D721Med (cell line): Measurements from ENCODE around the gene TDRD7.

Experiments
- DNase-seq: peaks from one replicate; pipeline ENCODE4 v3.0.0; 2011; ENCODE audit warnings: low spot score; ENCODE audit not compliant: insufficient read length
- FAIRE-seq: peaks from 2 replicates; lab custom pipeline; 2011; peaks lifted over from hg19 to GRCh38; lab: Jason Lieb, UNC
- CTCF ChIP-seq: IDR thresholded peaks from 2 replicates; pipeline ENCODE4 v1.5.1; 2012; ENCODE audit warnings: mild to moderate bottlenecking, control low read depth; ENCODE audit not compliant: insufficient read depth; ENCODE audit errors: missing control alignments

TDRD7 gene

GRCh38 chr9:97462914-97463313 lies 51.0 kb downstream of the TDRD7 start:
- no peak for DNase-seq
- FAIRE-seq = no peak
- no peak for TF ChIP-seq CTCF

- TF ChIP-seq CTCF = peak; percentile 71
- FAIRE-seq (no peak), DNase-seq (peak; percentile 27)
These were observed 57.0 kb downstream of the TDRD7 start for GRCh38 chr9:97468658-97469448.

- no peak for FAIRE-seq
- no peak for DNase-seq
- peak; percentile 14 for TF ChIP-seq CTCF
These were observed 58.2 kb downstream of the TDRD7 start for GRCh38 chr9:97470076-97470475.

- FAIRE-seq = no peak
- TF ChIP-seq CTCF = no peak
- no peak for DNase-seq
These were observed 61.8 kb downstream of the TDRD7 start for GRCh38 chr9:97473717-97474116.

- FAIRE-seq = no peak
- no peak for DNase-seq
- no peak for TF ChIP-seq CTCF
These were observed 62.6 kb downstream of the TDRD7 start for GRCh38 chr9:97474372-97474925.

- DNase-seq = no peak
- FAIRE-seq = no peak
- TF ChIP-seq CTCF = no peak
These were observed 63.2 kb downstream of the TDRD7 start for GRCh38 chr9:97475059-97475458.
